WERI-Rb-1 (cell line): ENCODE data around the gene GATAD2B.

Source experiments
- DNase-seq: peaks from one replicate; pipeline ENCODE4 v3.0.0-alpha.2; 2020
- H3K27ac ChIP-seq: fragments of 250-450 bp; sonication (Bioruptor Pico); 2 replicates; pipeline ENCODE4 v1.5.1; 2020; ENCODE audit warnings: mild to moderate bottlenecking, moderate library complexity
- H3K27me3 ChIP-seq: fragments of 250-450 bp; sonication (Bioruptor Pico); 2 replicates; pipeline ENCODE4 v1.5.1; 2021; ENCODE audit warnings: mild to moderate bottlenecking, low read depth, moderate library complexity; ENCODE audit not compliant: insufficient read depth, severe bottlenecking
- H3K36me3 ChIP-seq: fragments of 250-450 bp; sonication (Bioruptor Pico); 2 replicates; pipeline ENCODE4 v1.5.1; 2020; ENCODE audit warnings: mild to moderate bottlenecking, moderate library complexity
- H3K4me3 ChIP-seq: 2 replicates; pipeline ENCODE4 v1.5.1; 2011; ENCODE audit warnings: low read depth, mild to moderate bottlenecking, control low read depth, low read length
- H3K9me3 ChIP-seq: fragments of 250-450 bp; sonication (Bioruptor Pico); 2 replicates; pipeline ENCODE4 v1.5.1; 2021; ENCODE audit warnings: mild to moderate bottlenecking, moderate library complexity; ENCODE audit not compliant: severe bottlenecking
- CTCF ChIP-seq: IDR thresholded peaks from 2 replicates; pipeline ENCODE4 v1.5.1; 2011; ENCODE audit warnings: low read depth, mild to moderate bottlenecking, control low read depth, inconsistent platforms, low read length

The GATAD2B gene

GRCh38 chr1:153937331-153937730 lies 14.6 kb upstream of the GATAD2B start:
- no peak for DNase-seq
- no peak for TF ChIP-seq CTCF
- Histone ChIP-seq H3K9me3 (no peaks in the 10 kb centered on the region), H3K27ac (no peak overlapping the region), H3K36me3 (peaks cover 99% of the 10 kb centered on the region), H3K27me3 (no peaks in the 10 kb centered on the region), H3K4me3 (no peak overlapping the region)

- H3K27me3 ChIP-seq: no peaks in the 10 kb centered on the region
- peaks cover 97% of the 10 kb centered on the region for H3K36me3 ChIP-seq
- no peaks in the 10 kb centered on the region for H3K9me3 ChIP-seq
- no peak for TF ChIP-seq CTCF
- no peak overlapping the region for H3K4me3 ChIP-seq
- DNase-seq: no peak
- H3K27ac ChIP-seq: no peak overlapping the region
Observed at GRCh38 chr1:153936011-153936802, 13.4 kb upstream of the GATAD2B start.

GRCh38 chr1:153934746-153935145 lies 12.0 kb upstream of the GATAD2B start:
- TF ChIP-seq CTCF: no peak
- no peak overlapping the region for H3K4me3 ChIP-seq
- H3K36me3 ChIP-seq: peaks cover 97% of the 10 kb centered on the region
- H3K27me3 ChIP-seq: no peaks in the 10 kb centered on the region
- H3K27ac ChIP-seq: no peak overlapping the region
- no peak for DNase-seq
- no peaks in the 10 kb centered on the region for H3K9me3 ChIP-seq

GRCh38 chr1:153933955-153934354 lies 11.2 kb upstream of the GATAD2B start:
- H3K27me3 ChIP-seq: no peaks in the 10 kb centered on the region
- no peak overlapping the region for H3K27ac ChIP-seq
- H3K9me3 ChIP-seq: no peaks in the 10 kb centered on the region
- H3K4me3 ChIP-seq: no peak overlapping the region
- H3K36me3 ChIP-seq: peaks cover 97% of the 10 kb centered on the region
- no peak for TF ChIP-seq CTCF
- DNase-seq: no peak

- no peak for DNase-seq
- no peak for TF ChIP-seq CTCF
- Histone ChIP-seq H3K9me3 (no peaks in the 10 kb centered on the region), H3K36me3 (peaks cover 94% of the 10 kb centered on the region), H3K4me3 (no peak overlapping the region), H3K27me3 (no peaks in the 10 kb centered on the region), H3K27ac (no peak overlapping the region)
Observed at GRCh38 chr1:153933430-153933829, 10.7 kb upstream of the GATAD2B start.
